ENCODE data around the gene RXFP1.

RXFP1 gene

GRCh38 chr4:158521484-158522088 is at the start of gene RXFP1:
RXFP1 (plus strand) TSS chr4:158521882; CDS start chr4:158521977, 95 bp downstream.
- no peak for DNase-seq (ENCODE audit: low read depth)
- no peak for TF ChIP-seq CTCF (IDR thresholded peaks at IDR 0.05; ENCODE audit: control insufficient read depth, extremely low read depth, insufficient read depth)
- H3K4me3 ChIP-seq (ENCODE audit: low read depth, low read length): no peak within 1 kb of the TSS

- DNase-seq (ENCODE audit: low read depth): no peak
- no peak overlapping the region for H3K4me3 ChIP-seq (ENCODE audit: low read depth, low read length)
- TF ChIP-seq CTCF (IDR thresholded peaks at IDR 0.05; ENCODE audit: control insufficient read depth, extremely low read depth, insufficient read depth): no peak
Measured at GRCh38 chr4:158481811-158482210, 39.9 kb upstream of the RXFP1 start.

- TF ChIP-seq CTCF (IDR thresholded peaks at IDR 0.05; ENCODE audit: control insufficient read depth, extremely low read depth, insufficient read depth): no peak
- no peak overlapping the region for H3K4me3 ChIP-seq (ENCODE audit: low read depth, low read length)
- no peak for DNase-seq (ENCODE audit: low read depth)
Measured at GRCh38 chr4:158484173-158484885, 37.4 kb upstream of the RXFP1 start.

DNA sequence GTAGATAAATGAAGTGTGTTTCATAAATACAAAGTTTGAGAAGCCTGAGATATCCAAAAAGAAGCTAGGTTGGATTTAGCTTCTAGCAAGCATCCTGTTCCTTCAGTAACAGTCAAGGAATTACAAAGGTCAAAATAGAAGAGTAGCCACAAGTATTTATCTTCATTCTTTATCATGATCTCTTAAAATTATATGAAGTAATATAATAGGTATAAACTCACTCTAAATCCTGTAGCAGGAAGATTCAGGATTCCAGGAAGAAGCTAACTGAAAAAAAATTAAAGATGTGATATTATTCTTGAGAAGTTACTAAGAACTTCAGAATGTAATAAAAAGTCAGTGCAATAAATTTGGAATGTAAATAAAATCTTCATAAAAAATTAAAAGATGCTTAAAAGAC is 31.1 kb upstream of the RXFP1 start:
- H3K4me3 ChIP-seq (ENCODE audit: low read depth, low read length): no peak overlapping the region
- DNase-seq (ENCODE audit: low read depth): no peak
- TF ChIP-seq CTCF (IDR thresholded peaks at IDR 0.05; ENCODE audit: control insufficient read depth, extremely low read depth, insufficient read depth): no peak

DNA sequence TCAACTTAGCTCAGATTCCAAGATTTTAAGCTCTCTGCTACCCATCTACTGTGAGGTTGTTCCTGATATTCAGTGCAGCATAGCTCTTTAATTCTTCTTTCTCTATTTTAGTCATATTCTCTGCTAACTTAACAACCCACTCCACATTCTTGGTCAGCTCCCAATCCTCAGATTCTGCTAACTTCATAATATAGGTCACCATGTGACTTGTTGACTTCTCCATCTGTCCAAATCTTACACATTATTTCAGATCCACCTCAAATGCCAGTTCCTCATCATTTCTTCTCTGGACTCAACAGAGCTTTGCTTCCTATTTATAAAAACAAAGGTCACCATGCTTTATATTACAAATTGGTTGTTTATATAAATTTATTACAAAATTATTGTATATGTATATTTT is 29.3 kb upstream of the RXFP1 start:
- no peak for TF ChIP-seq CTCF (IDR thresholded peaks at IDR 0.05; ENCODE audit: control insufficient read depth, extremely low read depth, insufficient read depth)

GRCh38 chr4:158496030-158496741 is 25.5 kb upstream of the RXFP1 start:
- peak; percentile 31 for TF ChIP-seq CTCF (IDR thresholded peaks at IDR 0.05; ENCODE audit: control insufficient read depth, extremely low read depth, insufficient read depth)
- no peak for DNase-seq (ENCODE audit: low read depth)

More for the DNA sequence above, 29.3 kb upstream of the RXFP1 start:
- no peak overlapping the region for H3K4me3 ChIP-seq (ENCODE audit: low read depth, low read length)
- no peak for DNase-seq (ENCODE audit: low read depth)

More at GRCh38 chr4:158496030-158496741, 25.5 kb upstream of the RXFP1 start:
- no peak overlapping the region for H3K4me3 ChIP-seq (ENCODE audit: low read depth, low read length)

Data from LNCaP clone FGC (cell line).